Smooth muscle cell (in vitro differentiated cells): Measurements from ENCODE around the gene AHNAK2. TPM values are rescaled to one million over a fixed set of nuclear protein-coding genes. Genes with fewer than 3 reads are reported as not detected.

Source experiments
- DNase-seq: peaks from one replicate; lab custom pipeline; 2025; ENCODE audit not compliant: unreplicated experiment; lab: John Stamatoyannopoulos, UW
- H2AFZ ChIP-seq: fragments of 200-600 bp; sonication (generic); 2 replicates; pipeline ENCODE4 v1.6.0; 2016; ENCODE audit warnings: antibody characterized with exemption, low read depth, mild to moderate bottlenecking
- H3F3A ChIP-seq: fragments of 200-600 bp; sonication (generic); 2 replicates; pipeline ENCODE4 v1.6.0; 2017; ENCODE audit warnings: antibody characterized with exemption, low read depth
- H3K27ac ChIP-seq: fragments of 200-600 bp; sonication (generic); 2 replicates; pipeline ENCODE4 v1.5.1; 2016; ENCODE audit warnings: low read depth, mild to moderate bottlenecking
- H3K27me3 ChIP-seq: fragments of 200-600 bp; sonication (generic); 2 replicates; pipeline ENCODE4 v1.6.1; 2016; ENCODE audit warnings: low read depth, mild to moderate bottlenecking
- H3K36me3 ChIP-seq: fragments of 200-600 bp; sonication (generic); 2 replicates; pipeline ENCODE4 v1.5.1; 2016; ENCODE audit warnings: low read depth
- H3K4me1 ChIP-seq: fragments of 200-600 bp; sonication (generic); 2 replicates; pipeline ENCODE4 v1.5.1; 2016; ENCODE audit warnings: low read depth
- H3K4me2 ChIP-seq: fragments of 200-600 bp; sonication (generic); 2 replicates; pipeline ENCODE4 v1.6.0; 2016; ENCODE audit warnings: mild to moderate bottlenecking
- H3K4me3 ChIP-seq: fragments of 200-600 bp; sonication (generic); 2 replicates; pipeline ENCODE4 v1.5.1; 2016; ENCODE audit warnings: mild to moderate bottlenecking
- H3K79me2 ChIP-seq: fragments of 200-600 bp; sonication (generic); 2 replicates; pipeline ENCODE4 v1.6.0; 2016; ENCODE audit warnings: low read depth, mild to moderate bottlenecking
- H3K9ac ChIP-seq: fragments of 200-600 bp; sonication (generic); 2 replicates; pipeline ENCODE4 v1.6.0; 2016; ENCODE audit warnings: low read depth
- H3K9me3 ChIP-seq: fragments of 200-600 bp; sonication (generic); replicated peaks from 2 replicates; pipeline ENCODE4 v1.5.1; 2016; ENCODE audit warnings: low read depth
- H4K20me1 ChIP-seq: fragments of 200-600 bp; sonication (generic); 2 replicates; pipeline ENCODE4 v1.6.0; 2016; ENCODE audit warnings: low read depth
- WGBS: methylation state at CpG from one replicate; pipeline ENCODE4 v1.1.7; 2016; ENCODE audit warnings: low lambda C conversion rate; 5-methylcytosine and 5-hydroxymethylcytosine counted together
- polyA plus RNA-seq: library from polyadenylated mRNA; unstranded; fragments of >200 nt; fragmentation: Nextera tagmentation; extraction: Ambion mirVana; gene quantifications from 2 replicates; pipeline ENCODE4 v1.2.1, GENCODE V29; 2016
- total RNA-seq: library from RNA; depleted of rRNA; stranded (reverse); fragments of >200 nt; gene quantifications from 2 replicates; pipeline ENCODE4 v1.2.3, GENCODE V29; 2014
- TF ChIP-seq, protein P1 (sequence below): fragments of 200-600 bp; sonication (generic); IDR thresholded peaks from 2 replicates; pipeline ENCODE4 v1.5.1; 2017; ENCODE audit warnings: borderline replicate concordance, mild to moderate bottlenecking, antibody characterized with exemption; ENCODE audit not compliant: insufficient read depth, poor library complexity, severe bottlenecking

AHNAK2 gene
- total and polyA plus RNA-seq, 2 experiments from 2014 or later: 10.3 to 53.8 TPM

DNA sequence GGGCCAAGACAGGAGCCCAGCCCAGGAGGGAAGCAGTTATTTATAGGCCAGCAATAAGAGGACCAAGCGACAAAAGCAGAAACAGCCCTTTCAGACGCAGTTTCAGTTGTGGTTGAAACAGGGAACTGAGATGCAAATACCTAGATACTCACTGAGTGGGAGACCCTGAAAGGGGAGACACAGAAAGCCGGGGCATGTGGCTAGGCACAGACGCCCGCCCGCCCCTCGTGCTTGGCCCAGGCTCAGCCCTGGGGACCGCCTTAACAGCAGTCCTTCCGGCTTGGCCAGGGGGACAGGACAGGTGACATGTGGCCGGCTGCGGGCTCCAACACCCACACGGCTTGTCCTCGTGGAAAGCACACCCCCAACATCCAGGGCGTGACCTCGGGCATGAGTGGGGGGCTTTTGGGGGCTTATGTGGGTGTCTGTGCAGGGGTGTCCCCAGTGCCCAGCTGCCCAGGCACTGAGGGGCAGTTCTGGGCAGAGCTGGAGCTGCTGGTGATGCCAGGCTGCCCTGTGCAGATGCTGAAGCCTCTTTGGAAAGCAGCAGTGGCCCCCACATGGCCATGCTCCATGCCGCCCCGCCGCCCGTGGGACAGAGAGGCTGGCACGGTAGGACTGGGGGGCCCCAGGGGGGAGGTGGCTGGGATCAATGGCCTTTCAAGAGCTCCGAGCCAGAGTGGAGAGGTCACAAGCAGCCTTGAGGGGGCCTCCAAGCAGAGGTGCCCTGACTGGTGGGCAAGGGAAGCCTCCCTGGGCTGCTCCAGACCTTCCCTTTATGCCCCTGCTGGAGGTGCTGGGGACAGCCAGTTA lies 51.3 kb downstream of the AHNAK2 start:
- TF ChIP-seq, protein P1, sequence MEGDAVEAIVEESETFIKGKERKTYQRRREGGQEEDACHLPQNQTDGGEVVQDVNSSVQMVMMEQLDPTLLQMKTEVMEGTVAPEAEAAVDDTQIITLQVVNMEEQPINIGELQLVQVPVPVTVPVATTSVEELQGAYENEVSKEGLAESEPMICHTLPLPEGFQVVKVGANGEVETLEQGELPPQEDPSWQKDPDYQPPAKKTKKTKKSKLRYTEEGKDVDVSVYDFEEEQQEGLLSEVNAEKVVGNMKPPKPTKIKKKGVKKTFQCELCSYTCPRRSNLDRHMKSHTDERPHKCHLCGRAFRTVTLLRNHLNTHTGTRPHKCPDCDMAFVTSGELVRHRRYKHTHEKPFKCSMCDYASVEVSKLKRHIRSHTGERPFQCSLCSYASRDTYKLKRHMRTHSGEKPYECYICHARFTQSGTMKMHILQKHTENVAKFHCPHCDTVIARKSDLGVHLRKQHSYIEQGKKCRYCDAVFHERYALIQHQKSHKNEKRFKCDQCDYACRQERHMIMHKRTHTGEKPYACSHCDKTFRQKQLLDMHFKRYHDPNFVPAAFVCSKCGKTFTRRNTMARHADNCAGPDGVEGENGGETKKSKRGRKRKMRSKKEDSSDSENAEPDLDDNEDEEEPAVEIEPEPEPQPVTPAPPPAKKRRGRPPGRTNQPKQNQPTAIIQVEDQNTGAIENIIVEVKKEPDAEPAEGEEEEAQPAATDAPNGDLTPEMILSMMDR: no peak
- DNase-seq: no peak
- H3K9ac ChIP-seq: no peak overlapping the region
- H3K79me2 ChIP-seq: no peaks in the 10 kb centered on the region
- no peaks in the 10 kb centered on the region for H3F3A ChIP-seq
- WGBS: 89% methylated on average over 21 of the region's 21 CpGs
- no peaks in the 10 kb centered on the region for H4K20me1 ChIP-seq
- H3K4me2 ChIP-seq: no peak overlapping the region
- H3K4me3 ChIP-seq: no peak overlapping the region
- H3K27me3 ChIP-seq: peaks cover 5% of the 10 kb centered on the region
- no peak overlapping the region for H2AFZ ChIP-seq
- H3K4me1 ChIP-seq: no peaks in the 10 kb centered on the region
- no peaks in the 10 kb centered on the region for H3K36me3 ChIP-seq
- H3K27ac ChIP-seq: no peak overlapping the region
- H3K9me3 ChIP-seq: no peaks in the 10 kb centered on the region

DNA sequence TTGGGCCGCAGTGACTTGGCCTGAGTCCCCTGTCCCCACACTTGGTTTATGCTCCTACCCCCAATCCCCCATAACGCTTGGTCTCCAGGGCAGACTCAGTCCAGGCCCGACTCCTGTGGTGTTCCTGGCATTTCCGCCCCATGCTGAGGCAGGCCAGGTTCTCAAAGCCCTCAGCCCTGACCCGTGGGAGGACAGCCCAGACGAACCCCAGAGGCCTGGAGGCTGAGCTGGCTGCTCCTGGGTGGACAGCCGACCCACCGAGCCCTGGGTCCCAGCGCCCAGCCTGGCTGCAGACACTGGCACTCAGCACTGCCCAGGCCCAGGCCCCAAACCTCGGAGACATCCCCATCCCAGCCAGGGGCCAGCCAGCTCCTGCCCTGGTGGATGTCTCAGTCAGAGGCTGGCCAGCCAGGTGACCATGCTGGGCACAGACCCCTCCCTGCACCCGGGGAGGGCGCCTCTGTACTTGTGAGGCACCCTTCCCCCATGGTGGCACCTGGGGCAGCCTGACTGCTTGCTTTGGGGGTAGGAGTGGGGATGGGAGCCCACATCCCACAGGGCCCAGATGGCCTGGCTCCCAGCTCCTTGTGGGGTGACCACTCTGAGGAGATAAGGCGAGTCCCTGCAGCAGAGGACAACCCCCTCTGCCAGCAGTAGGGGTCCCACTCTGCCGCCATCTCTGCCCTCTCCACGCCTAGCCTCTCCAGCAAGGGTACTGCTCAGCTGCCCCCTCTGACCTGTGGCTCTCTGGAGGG lies 52.1 kb downstream of the AHNAK2 start:
- TF ChIP-seq, protein P1: no peak
- no peak overlapping the region for H3K27ac ChIP-seq
- no peak overlapping the region for H3K4me3 ChIP-seq
- H3F3A ChIP-seq: no peaks in the 10 kb centered on the region
- 76% methylated on average over 15 of the region's 15 CpGs for WGBS
- no peaks in the 10 kb centered on the region for H3K9me3 ChIP-seq
- H3K79me2 ChIP-seq: no peaks in the 10 kb centered on the region
- H3K4me2 ChIP-seq: no peak overlapping the region
- no peaks in the 10 kb centered on the region for H3K36me3 ChIP-seq
- no peak overlapping the region for H2AFZ ChIP-seq
- no peaks in the 10 kb centered on the region for H3K4me1 ChIP-seq
- no peak for DNase-seq
- H4K20me1 ChIP-seq: no peaks in the 10 kb centered on the region
- no peaks in the 10 kb centered on the region for H3K27me3 ChIP-seq
- H3K9ac ChIP-seq: no peak overlapping the region

DNA sequence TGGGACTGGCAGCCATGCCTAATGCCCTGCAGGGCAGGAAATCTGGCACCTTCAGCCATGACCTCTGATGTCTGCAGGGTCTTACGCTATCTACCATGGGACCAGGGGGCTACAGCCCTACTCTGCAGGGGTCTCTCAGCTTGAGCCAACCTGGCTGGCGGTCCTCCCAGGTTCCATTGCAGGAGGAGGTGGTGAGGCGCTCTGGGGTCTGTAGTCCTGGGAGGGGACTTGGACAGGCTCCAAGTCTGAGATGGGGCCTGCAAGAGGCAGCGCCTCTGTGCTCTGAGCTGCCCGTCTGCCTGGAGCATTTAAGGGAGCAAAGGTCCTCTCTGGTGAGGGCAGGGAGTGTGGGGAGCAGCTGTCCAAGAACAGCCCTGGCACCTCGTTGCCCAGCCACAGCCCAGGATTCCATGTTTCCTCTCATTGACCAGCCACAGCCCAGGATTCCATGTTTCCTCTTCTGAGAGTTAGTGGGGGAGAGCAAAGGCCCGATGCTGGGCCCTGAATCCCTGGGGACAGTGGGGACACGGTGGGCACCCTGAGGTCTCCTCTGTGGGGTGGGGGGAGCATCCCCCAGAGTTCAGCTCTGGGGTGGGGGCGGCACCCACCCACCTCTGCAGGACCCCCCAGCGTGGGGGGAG lies 52.8 kb downstream of the AHNAK2 start:
- Histone ChIP-seq H3K27me3 (no peaks in the 10 kb centered on the region), H3K9me3 (no peaks in the 10 kb centered on the region), H3K4me1 (no peaks in the 10 kb centered on the region), H4K20me1 (no peaks in the 10 kb centered on the region), H3K4me2 (no peak overlapping the region), H3K4me3 (no peak overlapping the region), H2AFZ (no peak overlapping the region), H3F3A (no peaks in the 10 kb centered on the region), H3K9ac (no peak overlapping the region), H3K27ac (no peak overlapping the region), H3K79me2 (no peaks in the 10 kb centered on the region), H3K36me3 (no peaks in the 10 kb centered on the region)
- TF ChIP-seq, protein P1: no peak
- DNase-seq: no peak
- 87% methylated on average over 8 of the region's 10 CpGs for WGBS
